ENCODE results near the gene TIMP2.

TIMP2 gene

GRCh38 chr17:78862073-78863023, 62.8 kb downstream of the TIMP2 start:
- no peak for DNase-seq

GRCh38 chr17:78861229-78861628, 64.0 kb downstream of the TIMP2 start:
- DNase-seq = no peak

- DNase-seq = no peak
These were observed 66.1 kb downstream of the TIMP2 start for GRCh38 chr17:78859051-78859450.

- DNase-seq = no peak
These were observed 67.9 kb downstream of the TIMP2 start for GRCh38 chr17:78857266-78857665.

- no peak for DNase-seq
These were observed 69.5 kb downstream of the TIMP2 start for GRCh38 chr17:78855561-78856165.

- DNase-seq = no peak
These were observed 70.7 kb downstream of the TIMP2 start for GRCh38 chr17:78854508-78854907.

- DNase-seq = no peak
These were observed 71.2 kb downstream of the TIMP2 start for GRCh38 chr17:78853926-78854394.

- DNase-seq = no peak
These were observed 72.5 kb downstream of the TIMP2 start for GRCh38 chr17:78852709-78853121.

GRCh38 chr17:78849026-78849425, 76.2 kb downstream of the TIMP2 start:
- DNase-seq = no peak

- DNase-seq = no peak
These were observed 78.1 kb downstream of the TIMP2 start for GRCh38 chr17:78847052-78847451.

GRCh38 chr17:78844301-78845005, 80.7 kb downstream of the TIMP2 start:
- no peak for DNase-seq

GRCh38 chr17:78842881-78843565, 82.2 kb downstream of the TIMP2 start:
- DNase-seq = peak; percentile 74

- DNase-seq = peak; percentile 100
These were observed 84.2 kb downstream of the TIMP2 start, which contains the start of gene USP36 for GRCh38 chr17:78840780-78841611. USP36 (minus strand) TSS chr17:78840814; CDS start chr17:78836363, 4,451 bp downstream.

GRCh38 chr17:78840530-78840779, 84.7 kb downstream of the TIMP2 start:
- no peak for DNase-seq

- DNase-seq = peak; percentile 56
These were observed 85.2 kb downstream of the TIMP2 start for GRCh38 chr17:78839762-78840529.

- peak; percentile 52 for DNase-seq
These were observed 85.9 kb downstream of the TIMP2 start for GRCh38 chr17:78839235-78839761.

- DNase-seq = no peak
These were observed 86.6 kb downstream of the TIMP2 start for GRCh38 chr17:78838574-78839005.

GRCh38 chr17:78836420-78837021, 88.7 kb downstream of the TIMP2 start:
- DNase-seq = no peak

GRCh38 chr17:78834571-78834970, 90.6 kb downstream of the TIMP2 start:
- DNase-seq = no peak

GRCh38 chr17:78832541-78832810, 92.7 kb downstream of the TIMP2 start:
- no peak for DNase-seq

All from CD4-positive, alpha-beta T cell treated with Interleukin-10 for 1 hour (primary cell).